Osteocyte (in vitro differentiated cells): ENCODE data around the gene CDCA7L. TPM values are rescaled to one million over a fixed set of nuclear protein-coding genes. Genes with fewer than 3 reads are reported as not detected.

Source experiments
- DNase-seq: peaks from one replicate; pipeline ENCODE4 v3.0.0; 2021; ENCODE audit warnings: mixed read lengths; ENCODE audit not compliant: unreplicated experiment; ENCODE audit errors: extremely low spot score
- H3K27ac Mint-ChIP-seq: one replicate; pipeline ENCODE4 v1.8.0; 2021; ENCODE audit warnings: mild to moderate bottlenecking, mixed read lengths; ENCODE audit not compliant: unreplicated experiment
- H3K27me3 Mint-ChIP-seq: one replicate; pipeline ENCODE4 v1.8.0; 2021; ENCODE audit warnings: mixed read lengths; ENCODE audit not compliant: unreplicated experiment
- H3K36me3 Mint-ChIP-seq: one replicate; pipeline ENCODE4 v1.8.0; 2021; ENCODE audit warnings: mixed read lengths; ENCODE audit not compliant: unreplicated experiment
- H3K4me1 Mint-ChIP-seq: one replicate; pipeline ENCODE4 v1.8.0; 2021; ENCODE audit warnings: mixed read lengths; ENCODE audit not compliant: unreplicated experiment
- H3K4me3 Mint-ChIP-seq: one replicate; pipeline ENCODE4 v1.8.0; 2021; ENCODE audit warnings: mild to moderate bottlenecking, moderate library complexity, mixed read lengths; ENCODE audit not compliant: unreplicated experiment
- H3K9me3 Mint-ChIP-seq: one replicate; pipeline ENCODE4 v1.8.0; 2021; ENCODE audit warnings: mixed read lengths; ENCODE audit not compliant: unreplicated experiment
- total RNA-seq: library from RNA; stranded (reverse); gene quantifications from 2 replicates; pipeline ENCODE4 v1.2.1, GENCODE V29; 2021
- TF ChIP-seq, protein P1 (sequence below): fragments of 200-600 bp; sonication (generic); IDR thresholded peaks from 2 replicates; pipeline ENCODE4 v1.5.0; 2021; ENCODE audit warnings: antibody characterized with exemption, mild to moderate bottlenecking, moderate library complexity

Gene CDCA7L
- total RNA-seq, 1 donor from 2014 or later, result 26.3 TPM

DNA sequence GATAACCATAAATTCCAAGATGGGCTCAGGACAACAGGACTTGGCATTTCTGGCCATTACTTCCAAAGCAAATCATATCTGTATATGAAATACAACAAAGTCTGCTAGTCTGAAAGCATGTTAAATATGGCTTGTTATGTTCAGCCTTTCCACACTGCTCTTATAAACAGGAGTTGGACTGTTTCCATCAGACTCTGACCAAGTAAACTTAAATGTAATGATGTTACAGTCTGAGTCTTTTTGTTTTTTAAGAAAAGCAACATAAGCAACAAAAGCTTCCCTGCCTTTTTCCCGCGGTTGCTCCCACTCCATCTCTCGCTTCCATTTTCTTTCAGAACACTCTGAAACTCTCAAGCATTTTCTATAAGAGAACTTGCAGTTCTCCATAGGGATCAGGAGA is 8.1 kb upstream of the CDCA7L start:
- Mint-ChIP-seq H3K4me1 (no peaks in the 10 kb centered on the region), H3K36me3 (no peaks in the 10 kb centered on the region), H3K9me3 (no peaks in the 10 kb centered on the region), H3K4me3 (no peak overlapping the region), H3K27me3 (peaks cover 2% of the 10 kb centered on the region), H3K27ac (no peak overlapping the region)
- DNase-seq, result no peak
- TF ChIP-seq, protein P1, sequence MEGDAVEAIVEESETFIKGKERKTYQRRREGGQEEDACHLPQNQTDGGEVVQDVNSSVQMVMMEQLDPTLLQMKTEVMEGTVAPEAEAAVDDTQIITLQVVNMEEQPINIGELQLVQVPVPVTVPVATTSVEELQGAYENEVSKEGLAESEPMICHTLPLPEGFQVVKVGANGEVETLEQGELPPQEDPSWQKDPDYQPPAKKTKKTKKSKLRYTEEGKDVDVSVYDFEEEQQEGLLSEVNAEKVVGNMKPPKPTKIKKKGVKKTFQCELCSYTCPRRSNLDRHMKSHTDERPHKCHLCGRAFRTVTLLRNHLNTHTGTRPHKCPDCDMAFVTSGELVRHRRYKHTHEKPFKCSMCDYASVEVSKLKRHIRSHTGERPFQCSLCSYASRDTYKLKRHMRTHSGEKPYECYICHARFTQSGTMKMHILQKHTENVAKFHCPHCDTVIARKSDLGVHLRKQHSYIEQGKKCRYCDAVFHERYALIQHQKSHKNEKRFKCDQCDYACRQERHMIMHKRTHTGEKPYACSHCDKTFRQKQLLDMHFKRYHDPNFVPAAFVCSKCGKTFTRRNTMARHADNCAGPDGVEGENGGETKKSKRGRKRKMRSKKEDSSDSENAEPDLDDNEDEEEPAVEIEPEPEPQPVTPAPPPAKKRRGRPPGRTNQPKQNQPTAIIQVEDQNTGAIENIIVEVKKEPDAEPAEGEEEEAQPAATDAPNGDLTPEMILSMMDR, result no peak

GRCh38 chr7:21948887-21949540 is 3.3 kb upstream of the CDCA7L start:
- TF ChIP-seq, protein P1, result no peak
- H3K36me3 Mint-ChIP-seq, result no peaks in the 10 kb centered on the region
- H3K27ac Mint-ChIP-seq, result no peak overlapping the region
- no peak overlapping the region for H3K4me3 Mint-ChIP-seq
- no peak for DNase-seq
- H3K27me3 Mint-ChIP-seq, result peaks cover 2% of the 10 kb centered on the region
- peaks cover 11% of the 10 kb centered on the region for H3K4me1 Mint-ChIP-seq
- H3K9me3 Mint-ChIP-seq, result no peaks in the 10 kb centered on the region

DNA sequence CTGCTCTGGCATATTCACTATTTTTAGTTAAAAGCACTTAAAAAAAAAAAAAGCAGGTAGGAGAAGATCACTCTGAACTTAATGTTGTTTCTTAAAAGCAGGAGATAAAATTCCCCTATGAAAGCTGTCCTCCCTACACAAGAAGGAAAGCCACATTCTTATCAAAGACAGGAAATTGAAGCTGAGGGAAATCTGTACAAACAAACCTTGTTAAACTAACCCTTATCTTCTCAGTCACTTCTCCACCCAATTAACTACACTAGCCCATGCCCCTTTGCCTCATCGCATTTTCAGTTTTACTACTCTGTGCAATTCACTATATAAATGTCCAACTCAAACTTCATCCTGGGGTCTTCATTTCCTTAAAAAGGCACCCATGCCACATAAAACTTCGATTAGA is 2.7 kb upstream of the CDCA7L start:
- no peak for DNase-seq
- H3K9me3 Mint-ChIP-seq, result no peaks in the 10 kb centered on the region
- no peak overlapping the region for H3K27ac Mint-ChIP-seq
- H3K27me3 Mint-ChIP-seq, result peaks cover 2% of the 10 kb centered on the region
- no peak overlapping the region for H3K4me3 Mint-ChIP-seq
- TF ChIP-seq, protein P1, result no peak
- peaks cover 18% of the 10 kb centered on the region for H3K4me1 Mint-ChIP-seq
- H3K36me3 Mint-ChIP-seq, result no peaks in the 10 kb centered on the region

- Mint-ChIP-seq H3K27ac (no peak overlapping the region), H3K4me1 (peaks cover 22% of the 10 kb centered on the region), H3K4me3 (no peak overlapping the region), H3K27me3 (peaks cover 2% of the 10 kb centered on the region), H3K9me3 (no peaks in the 10 kb centered on the region), H3K36me3 (no peaks in the 10 kb centered on the region)
- TF ChIP-seq, protein P1, result no peak
- no peak for DNase-seq
Observed at GRCh38 chr7:21947946-21948345, 2.2 kb upstream of the CDCA7L start.

DNA sequence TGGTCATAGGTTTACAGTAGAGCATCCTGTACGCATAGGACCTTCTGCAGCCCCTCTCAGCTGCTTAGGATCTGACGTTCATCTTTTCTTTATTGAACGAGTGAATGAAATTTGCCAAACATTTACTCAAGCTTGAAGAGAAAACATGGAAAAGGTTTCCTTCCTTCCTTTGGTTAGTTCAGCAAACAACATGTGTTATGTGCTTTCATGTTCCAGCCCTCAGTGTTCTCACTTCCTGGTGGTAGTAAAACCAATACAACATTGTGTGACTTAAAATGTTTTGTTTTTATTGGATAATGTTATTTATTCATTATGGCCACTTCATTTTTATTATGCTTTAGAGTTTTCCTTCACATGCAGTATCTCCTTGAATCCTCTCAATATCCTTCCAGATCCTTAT is 1.4 kb upstream of the CDCA7L start:
- Mint-ChIP-seq H3K36me3 (no peaks in the 10 kb centered on the region), H3K27me3 (peaks cover 2% of the 10 kb centered on the region), H3K9me3 (no peaks in the 10 kb centered on the region), H3K4me3 (no peak overlapping the region), H3K4me1 (peaks cover 29% of the 10 kb centered on the region), H3K27ac (no peak overlapping the region)
- TF ChIP-seq, protein P1, result no peak
- DNase-seq, result no peak
